IMR-90 (cell line): ENCODE results near the gene LUZP1.

ENCODE experiments used
- BHLHE40 ChIP-seq: fragments of 150-350 bp; IDR thresholded peaks from 2 replicates; pipeline ENCODE4 v1.6.1; 2016; ENCODE audit warnings: mild to moderate bottlenecking, low read depth, low read length
- CEBPB ChIP-seq: IDR thresholded peaks from 2 replicates; pipeline ENCODE4 v1.6.1; 2012; ENCODE audit warnings: low read depth, low read length, improper control_type of control experiment
- CHD1 ChIP-seq: IDR thresholded peaks from 2 replicates; pipeline ENCODE4 v1.6.1; 2012; ENCODE audit warnings: low read depth, low read length, improper control_type of control experiment
- CTCF ChIP-seq: conservative IDR thresholded peaks from 2 replicates; pipeline ENCODE4 v1.5.1; 2012; ENCODE audit warnings: mild to moderate bottlenecking, low read depth, low read length, improper control_type of control experiment
- ELK1 ChIP-seq: fragments of 150-350 bp; IDR thresholded peaks from 2 replicates; pipeline ENCODE4 v1.6.1; 2016; ENCODE audit warnings: low read depth, mild to moderate bottlenecking, low read length, moderate library complexity, borderline replicate concordance
- MAFK ChIP-seq: IDR thresholded peaks from 2 replicates; pipeline ENCODE4 v1.6.1; 2012; ENCODE audit warnings: low read depth, low read length, improper control_type of control experiment
- MAZ ChIP-seq: IDR thresholded peaks from 2 replicates; pipeline ENCODE4 v1.6.1; 2012; ENCODE audit warnings: low read depth, mild to moderate bottlenecking, low read length, improper control_type of control experiment, moderate library complexity, borderline replicate concordance
- MXI1 ChIP-seq: IDR thresholded peaks from 2 replicates; pipeline ENCODE4 v1.6.1; 2012; ENCODE audit warnings: low read depth, mild to moderate bottlenecking, low read length, moderate library complexity, borderline replicate concordance
- POLR2A ChIP-seq: IDR thresholded peaks from 2 replicates; pipeline ENCODE4 v1.6.1; 2012; ENCODE audit warnings: mild to moderate bottlenecking, low read depth, low read length
- RFX5 ChIP-seq: IDR thresholded peaks from 2 replicates; pipeline ENCODE4 v1.8.0; 2012; ENCODE audit warnings: low read depth, mild to moderate bottlenecking, low read length, moderate library complexity
- SMC3 ChIP-seq: fragments of 150-350 bp; IDR thresholded peaks from 2 replicates; pipeline ENCODE4 v1.6.1; 2016; ENCODE audit warnings: low read depth, mild to moderate bottlenecking, antibody characterized with exemption, low read length, moderate library complexity

GRCh38 chr1:23167353-23168078 is 1.1 kb downstream of the LUZP1 start:
- peak; percentile 65; the same call in 1 of the 2 replicates for TF ChIP-seq MAZ
- no peak for TF ChIP-seq CTCF
- TF ChIP-seq CHD1 = no peak
- TF ChIP-seq SMC3 = no peak
- no peak for TF ChIP-seq ELK1
- TF ChIP-seq MAFK = no peak
- TF ChIP-seq CEBPB = peak; percentile 59
- no peak for TF ChIP-seq POLR2A
- TF ChIP-seq MXI1 = no peak
- no peak for TF ChIP-seq RFX5
- TF ChIP-seq BHLHE40 = no peak
